H1 (cell line): ENCODE data around the gene EYA2. TPM values are rescaled to one million over a fixed set of nuclear protein-coding genes. Genes with fewer than 3 reads are reported as not detected.

Source experiments
- CTCF ChIA-PET: fragments of 300-600 bp; sonication (Branson Sonifier 250); formaldehyde crosslinking; loops from one replicate; lab custom pipeline; 2021; ENCODE audit not compliant: partially characterized antibody; lab: Charles Lee
- POLR2A ChIA-PET: fragments of 300-600 bp; sonication (Branson Sonifier 250); formaldehyde crosslinking; loops from one replicate; lab custom pipeline; 2021; ENCODE audit warnings: inconsistent platforms; ENCODE audit not compliant: partially characterized antibody; lab: Charles Lee
- DNase-seq, 2 experiments: peaks; one replicate each; pipeline versions ENCODE4 v3.0.0 to v3.0.0-alpha.2; 2010 to 2022; ENCODE audit warnings: low spot score in 2 of 2, low read depth in 1 of 2, mixed read lengths in 1 of 2
- FAIRE-seq: peaks from 2 replicates; lab custom pipeline; 2011; peaks lifted over from hg19 to GRCh38; lab: Jason Lieb, UNC
- H2AFZ ChIP-seq: 2 replicates; pipeline ENCODE4 v1.8.1; 2012; ENCODE audit warnings: low read length, inconsistent platforms
- H2AK5ac ChIP-seq: 2 replicates; pipeline ENCODE4 v1.6.1; 2013; ENCODE audit warnings: low read depth, low read length
- H2BK120ac ChIP-seq: replicated peaks from 2 replicates; pipeline ENCODE3; 2013; ENCODE audit warnings: low read depth, low read length, inconsistent platforms
- H2BK12ac ChIP-seq: 2 replicates; pipeline ENCODE4 v1.6.1; 2013; ENCODE audit warnings: low read depth, low read length
- H2BK15ac ChIP-seq: 2 replicates; pipeline ENCODE4 v1.6.1; 2013; ENCODE audit warnings: low read length
- H2BK20ac ChIP-seq: 2 replicates; pipeline ENCODE4 v1.6.1; 2013; ENCODE audit warnings: low read length
- H2BK5ac ChIP-seq: 2 replicates; pipeline ENCODE4 v1.6.1; 2013; ENCODE audit warnings: low read depth, low read length
- H3K14ac ChIP-seq: 2 replicates; pipeline ENCODE4 v1.6.1; 2013; ENCODE audit warnings: inconsistent platforms; ENCODE audit not compliant: insufficient read length
- H3K18ac ChIP-seq: 2 replicates; pipeline ENCODE4 v1.6.1; 2013; ENCODE audit warnings: low read length; ENCODE audit errors: extremely low read depth
- H3K23ac ChIP-seq: 2 replicates; pipeline ENCODE4 v1.6.1; 2013; ENCODE audit warnings: inconsistent platforms; ENCODE audit not compliant: insufficient read length
- H3K23me2 ChIP-seq: 2 replicates; pipeline ENCODE4 v1.6.1; 2013; ENCODE audit warnings: low read depth, low read length
- H3K27ac ChIP-seq: 2 replicates; pipeline ENCODE4 v1.6.1; 2011; ENCODE audit warnings: low read depth, low read length, inconsistent platforms
- H3K27me3 ChIP-seq, 4 experiments: replicated peaks in 1 of 4; 1 replicate in 1 of 4; 2 replicates in 3 of 4; pipeline versions ENCODE4 v1.6.1 to v1.8.1; 2011 to 2013; ENCODE audit warnings: low read length in 3 of 4, mild to moderate bottlenecking in 3 of 4, inconsistent platforms in 2 of 4, mixed read lengths in 2 of 4, moderate library complexity in 1 of 4; ENCODE audit not compliant: control insufficient read depth in 3 of 4, insufficient read depth in 3 of 4; ENCODE audit errors: extremely low read depth in 1 of 4
- H3K36me3 ChIP-seq, 4 experiments: 2 replicates each; pipeline versions ENCODE4 v1.6.1 to v1.8.1; 2011 to 2013; ENCODE audit warnings: mild to moderate bottlenecking in 4 of 4, low read length in 3 of 4, moderate library complexity in 2 of 4, control low read depth in 1 of 4, inconsistent platforms in 1 of 4; ENCODE audit not compliant: insufficient read depth in 4 of 4, control insufficient read depth in 2 of 4
- H3K4ac ChIP-seq: replicated peaks from 2 replicates; pipeline ENCODE3; 2013; ENCODE audit warnings: low read length, low read depth, mixed read lengths, inconsistent platforms; ENCODE audit not compliant: insufficient read length
- H3K4me1 ChIP-seq, 4 experiments: replicated peaks in 1 of 4; 1 replicate in 1 of 4; 2 replicates in 3 of 4; pipeline versions ENCODE4 v1.6.1 to v1.8.1; 2011 to 2013; ENCODE audit warnings: low read length in 3 of 4, inconsistent platforms in 2 of 4, mixed read lengths in 1 of 4; ENCODE audit not compliant: insufficient read depth in 4 of 4, control insufficient read depth in 3 of 4
- H3K4me2 ChIP-seq, 2 experiments: 2 replicates each; pipeline versions ENCODE4 v1.6.1 to v1.8.1; 2011 to 2013; ENCODE audit warnings: low read depth in 2 of 2, low read length in 2 of 2, control low read depth in 1 of 2, inconsistent platforms in 1 of 2, mild to moderate bottlenecking in 1 of 2; ENCODE audit not compliant: insufficient read depth in 1 of 2
- H3K4me3 ChIP-seq, 4 experiments: fragments of 200-600, 300-600 bp in 1 of 4; sonication (generic), shearing (Covaris generic), sonication (Bioruptor Twin) in 1 of 4; 2 replicates each; pipeline versions ENCODE4 v1.5.1 to v1.8.1; 2011 to 2016; ENCODE audit warnings: low read length in 4 of 4, low read depth in 3 of 4, control low read depth in 2 of 4, inconsistent platforms in 2 of 4, mild to moderate bottlenecking in 2 of 4, mixed read lengths in 1 of 4, moderate library complexity in 1 of 4; ENCODE audit not compliant: insufficient read depth in 2 of 4; ENCODE audit errors: extremely low read depth in 1 of 4
- H3K56ac ChIP-seq: replicated peaks from 2 replicates; pipeline ENCODE3; 2013; ENCODE audit warnings: low read depth, mild to moderate bottlenecking, mixed read lengths, low read length, inconsistent platforms; ENCODE audit not compliant: insufficient read length
- H3K79me1 ChIP-seq: 2 replicates; pipeline ENCODE4 v1.6.1; 2013; ENCODE audit warnings: low read depth, low read length, control low read depth
- H3K79me2 ChIP-seq, 2 experiments: 2 replicates each; pipeline versions ENCODE4 v1.6.1 to v1.8.1; 2012 to 2013; ENCODE audit warnings: low read length in 2 of 2, mild to moderate bottlenecking in 2 of 2, inconsistent platforms in 1 of 2; ENCODE audit not compliant: insufficient read depth in 2 of 2, control insufficient read depth in 1 of 2
- H3K9ac ChIP-seq, 4 experiments: replicated peaks in 1 of 4; 1 replicate in 1 of 4; 2 replicates in 3 of 4; pipeline versions ENCODE4 v1.6.1 to v1.8.1; 2011 to 2013; ENCODE audit warnings: low read depth in 3 of 4, low read length in 3 of 4, control low read depth in 2 of 4, mild to moderate bottlenecking in 2 of 4, moderate library complexity in 2 of 4, inconsistent platforms in 1 of 4; ENCODE audit errors: extremely low read depth in 1 of 4
- H3K9me3 ChIP-seq, 2 experiments: 2 replicates each; pipeline versions ENCODE4 v1.6.1 to v1.8.1; 2012 to 2013; ENCODE audit warnings: mild to moderate bottlenecking in 2 of 2, moderate library complexity in 2 of 2, control low read depth in 1 of 2, inconsistent platforms in 1 of 2, low read depth in 1 of 2, low read length in 1 of 2, mixed read lengths in 1 of 2; ENCODE audit not compliant: insufficient read depth in 2 of 2
- H4K20me1 ChIP-seq, 2 experiments: replicated peaks in 1 of 2; 2 replicates each; pipeline versions ENCODE3 to v1.8.1; 2011 to 2013; ENCODE audit warnings: inconsistent platforms in 2 of 2, low read length in 2 of 2, mild to moderate bottlenecking in 1 of 2; ENCODE audit not compliant: insufficient read depth in 2 of 2, control insufficient read depth in 1 of 2
- H4K5ac ChIP-seq: 2 replicates; pipeline ENCODE4 v1.6.1; 2013; ENCODE audit warnings: low read length, low read depth, mixed read lengths, inconsistent platforms; ENCODE audit not compliant: insufficient read length
- H4K8ac ChIP-seq: 2 replicates; pipeline ENCODE4 v1.8.0; 2013; ENCODE audit warnings: mild to moderate bottlenecking, moderate library complexity, low read length, inconsistent platforms; ENCODE audit not compliant: insufficient read depth; ENCODE audit errors: extremely low read depth
- H4K91ac ChIP-seq: replicated peaks from 2 replicates; pipeline ENCODE3; 2013; ENCODE audit warnings: low read length, mixed read lengths, inconsistent platforms; ENCODE audit not compliant: insufficient read length
- ATF3 ChIP-seq: IDR thresholded peaks from 2 replicates; pipeline ENCODE4 v1.6.1; 2011; ENCODE audit warnings: low read depth, mild to moderate bottlenecking, low read length; ENCODE audit not compliant: insufficient read depth
- GABPA ChIP-seq: IDR thresholded peaks from 2 replicates; pipeline ENCODE4 v1.6.1; 2011; ENCODE audit warnings: mild to moderate bottlenecking, low read length, moderate library complexity, borderline replicate concordance; ENCODE audit not compliant: insufficient read depth
- GTF2F1 ChIP-seq: IDR thresholded peaks from 2 replicates; pipeline ENCODE4 v1.6.1; 2012; ENCODE audit warnings: low read depth, low read length, improper control_type of control experiment, borderline replicate concordance
- KDM1A ChIP-seq: fragments of 200-600, 300-600 bp; sonication (generic); IDR thresholded peaks from 2 replicates; pipeline ENCODE4 v1.7.1; 2016; ENCODE audit warnings: mild to moderate bottlenecking, low read length, borderline replicate concordance
- NRF1 ChIP-seq: IDR thresholded peaks from 2 replicates; pipeline ENCODE4 v1.6.1; 2011; ENCODE audit warnings: mild to moderate bottlenecking, low read depth, low read length, improper control_type of control experiment
- POLR2A ChIP-seq, 2 experiments: IDR thresholded peaks; 1 replicate in 1 of 2; 2 replicates in 1 of 2; pipeline ENCODE4 v1.6.1; 2011; ENCODE audit warnings: low read depth in 2 of 2, low read length in 2 of 2, mild to moderate bottlenecking in 2 of 2; ENCODE audit errors: control extremely low read depth in 1 of 2
- POU5F1 ChIP-seq: IDR thresholded peaks from 2 replicates; pipeline ENCODE4 v1.6.1; 2011; ENCODE audit warnings: low read depth, mild to moderate bottlenecking, low read length, moderate library complexity
- SIRT6 ChIP-seq: IDR thresholded peaks from one replicate; pipeline ENCODE4 v1.7.1; 2012; ENCODE audit warnings: low read length, inconsistent platforms
- SP2 ChIP-seq: IDR thresholded peaks from 2 replicates; pipeline ENCODE4 v1.6.1; 2012; ENCODE audit warnings: mild to moderate bottlenecking, low read length, inconsistent platforms
- SP4 ChIP-seq: IDR thresholded peaks from 2 replicates; pipeline ENCODE4 v1.6.1; 2012; ENCODE audit warnings: low read length, inconsistent platforms
- SUZ12 ChIP-seq: fragments of 200-600 bp; sonication (generic); IDR thresholded peaks from 2 replicates; pipeline ENCODE4 v1.6.1; 2012; ENCODE audit warnings: mild to moderate bottlenecking, inconsistent platforms, low read length, moderate library complexity, mixed read lengths
- TCF12 ChIP-seq: IDR thresholded peaks from 2 replicates; pipeline ENCODE4 v1.6.1; 2011; ENCODE audit warnings: low read depth, mild to moderate bottlenecking, low read length
- WGBS, 2 experiments: shearing (Covaris generic) in 1 of 2; methylation state at CpG; one replicate each; pipeline versions ENCODE4 v1.1.6 to v1.1.7; 2013 to 2015; ENCODE audit warnings: low lambda C conversion rate in 2 of 2, mixed read lengths in 2 of 2, inconsistent platforms in 1 of 2, low coverage in 1 of 2, missing lambda C conversion rate in 1 of 2; ENCODE audit not compliant: insufficient replicate concordance in 2 of 2, insufficient coverage in 1 of 2, insufficient read length in 1 of 2; ENCODE audit errors: extremely low coverage in 1 of 2, missing lambda C conversion rate in 1 of 2; 5-methylcytosine and 5-hydroxymethylcytosine counted together
- polyA plus RNA-seq, 7 experiments: library from polyadenylated mRNA; depleted of rRNA in 3 of 7; stranded (reverse) in 5 of 7; unstranded in 2 of 7; fragments of >200 nt in 5 of 7; fragments of 200-250 nt in 2 of 7; gene quantifications; 1 replicate in 5 of 7; 2 replicates in 1 of 7; 4 replicates in 1 of 7; pipeline versions ENCODE4 v1.2.1 to v1.2.3, GENCODE V29; 2011 to 2013; ENCODE audit warnings: missing spikeins in 2 of 7, mixed read lengths in 2 of 7
- total RNA-seq: library from RNA; stranded (reverse); fragmentation: NEBNext Ultra II Directional; extraction: Animal tissue kit (Norgen Biotek cat#: 25700); gene quantifications from 2 replicates; pipeline ENCODE4 v1.2.1, GENCODE V29; 2021

EYA2 gene
- total and polyA plus RNA-seq, 2 of the 8 experiments (the other 6 are each of a cell fraction or from before 2014, with no cell fraction given), result 1.6 to 1.7 TPM

GRCh38 chr20:47224857-47225256 is 330.2 kb downstream of the EYA2 start:
- no peak overlapping the region for H2BK15ac ChIP-seq
- no peak overlapping the region for H4K5ac ChIP-seq
- no peak overlapping the region for H2BK20ac ChIP-seq
- no peak overlapping the region for H4K8ac ChIP-seq
- no peak overlapping the region for H2BK5ac ChIP-seq
- DNase-seq (no peak), FAIRE-seq (no peak)
- H3K27ac ChIP-seq, result no peak overlapping the region
- no peaks in the 10 kb centered on the region for H3K4me1 ChIP-seq
- CTCF ChIA-PET, result interaction anchor here (0.5 to 2.1 kb wide), 3 partner anchors 26 to 220 kb away, joined by 3 to 7 read pairs (median 3); no protein-coding TSS in a partner anchor
- no peaks in the 10 kb centered on the region; the same call in 1 of the 2 replicates for H3K79me1 ChIP-seq
- no peak overlapping the region for H4K91ac ChIP-seq
- H3K9ac ChIP-seq, result no peak overlapping the region
- POLR2A ChIA-PET, result no interaction called here
- peaks cover 41 to 100% (median 73%) of the 10 kb centered on the region in 4 experiments for H3K36me3 ChIP-seq
- no peak overlapping the region for H3K56ac ChIP-seq
- H3K4ac ChIP-seq, result no peak overlapping the region
- H3K4me2 ChIP-seq, result no peak overlapping the region
- no peak for TF ChIP-seq POLR2A (IDR thresholded peaks at IDR 0.05; ENCODE audit: control extremely low read depth in 1 of 2, low read depth in 2 of 2, low read length in 2 of 2)
- TF ChIP-seq TCF12, result no peak
- no peak for TF ChIP-seq SP2
- TF ChIP-seq NRF1, result no peak
- TF ChIP-seq ATF3, result no peak
- TF ChIP-seq KDM1A, result no peak
- no peak for TF ChIP-seq SIRT6
- TF ChIP-seq GTF2F1, result no peak
- no peak for TF ChIP-seq SUZ12
- TF ChIP-seq GABPA, result no peak
- no peak for TF ChIP-seq POU5F1
- TF ChIP-seq SP4, result no peak
- TF ChIP-seq, all 59 proteins: peak for 0
- Histone ChIP-seq H3K27me3 (no peaks in the 10 kb centered on the region), H2BK120ac (no peak overlapping the region), H3K18ac (no peak overlapping the region), H2BK12ac (no peak overlapping the region), H3K14ac (no peak overlapping the region), H3K23ac (no peak overlapping the region), H4K20me1 (no peaks in the 10 kb centered on the region), H3K79me2 (0 out of 4 replicates have a peak, but pooled peaks cover 0 to 4% of the 10 kb centered on the region in 2 experiments), H3K23me2 (no peaks in the 10 kb centered on the region), H2AFZ (no peak overlapping the region), H3K9me3 (no peaks in the 10 kb centered on the region), H2AK5ac (no peak overlapping the region), H3K4me3 (no peak overlapping the region)
- 97% methylated on average over 4 of the region's 4 CpGs; no CpG with 5 or more reads in 1 of the 2 experiments for WGBS, 2 experiments
